Fibroblast of villous mesenchyme (primary cell): ENCODE data around the gene GALNT10. TPM values are rescaled to one million over a fixed set of nuclear protein-coding genes. Genes with fewer than 3 reads are reported as not detected.

Experiments
- DNase-seq: peaks from one replicate; pipeline ENCODE4 v3.0.0-alpha.2; 2010; ENCODE audit warnings: low read depth
- H3K4me3 ChIP-seq: 2 replicates; pipeline ENCODE4 v1.5.1; 2011; ENCODE audit warnings: low read depth, mild to moderate bottlenecking, low read length
- CTCF ChIP-seq: IDR thresholded peaks from 2 replicates; pipeline ENCODE4 v1.5.1; 2012; ENCODE audit warnings: low read depth, mild to moderate bottlenecking, low read length; ENCODE audit not compliant: insufficient read depth
- total RNA-seq: library from RNA; depleted of rRNA; stranded (reverse); fragments of >200 nt; gene quantifications from 2 replicates; pipeline ENCODE4 v1.2.3, GENCODE V29; 2012

The GALNT10 gene
- total RNA-seq, 1 donor: 40.6 TPM

DNA sequence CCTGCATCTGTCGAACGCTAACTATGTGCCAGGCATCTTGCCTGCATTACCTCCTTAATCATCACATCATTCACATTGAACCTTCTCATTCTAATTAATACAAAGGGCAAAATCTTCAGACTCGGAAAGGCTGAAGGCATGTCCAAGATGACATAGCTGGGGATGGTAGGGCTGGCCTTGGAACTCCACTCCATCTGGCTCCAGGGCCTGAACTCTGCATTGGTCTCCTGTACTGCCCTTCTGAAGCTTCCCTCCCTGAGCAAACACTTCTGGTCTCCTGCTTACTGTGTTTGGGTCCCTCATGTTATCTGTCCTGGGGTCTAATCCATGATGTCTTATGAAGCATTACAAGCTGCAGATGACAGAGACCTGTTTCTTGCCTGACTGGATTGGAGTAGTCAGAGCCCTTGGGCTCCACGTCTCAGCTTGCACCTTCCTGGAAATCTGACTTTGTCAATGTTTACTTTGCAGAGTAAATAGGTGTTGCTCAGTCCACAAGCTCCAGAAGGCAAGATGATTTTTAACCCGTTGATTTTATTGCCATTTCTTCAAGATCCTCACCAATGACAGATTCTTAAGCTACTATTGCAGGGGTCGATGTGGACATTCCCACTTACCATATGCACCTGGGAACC lies 106.1 kb downstream of the GALNT10 start:
- no peak overlapping the region for H3K4me3 ChIP-seq
- no peak for DNase-seq
- TF ChIP-seq CTCF: no peak

DNA sequence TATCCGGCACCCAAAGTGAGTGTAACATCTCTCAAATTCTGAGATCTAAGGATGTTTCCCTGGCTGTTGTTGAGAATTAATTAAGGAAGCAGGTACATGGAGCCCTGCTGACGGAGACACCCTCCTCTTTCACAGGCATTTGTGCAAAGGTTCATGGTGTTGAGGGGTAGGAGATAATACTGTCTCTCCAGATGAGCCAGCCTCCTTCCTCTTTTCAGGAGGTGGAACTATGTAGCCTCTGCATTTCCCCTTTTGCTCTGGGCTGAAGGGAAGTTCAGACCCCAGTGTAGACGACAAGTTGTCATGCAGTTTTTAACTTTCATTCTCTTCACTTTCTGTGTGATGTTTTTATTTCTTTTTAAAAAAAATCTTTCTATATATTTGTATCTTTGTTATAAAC lies 107.5 kb downstream of the GALNT10 start:
- H3K4me3 ChIP-seq: no peak overlapping the region
- DNase-seq: no peak
- TF ChIP-seq CTCF: no peak

DNA sequence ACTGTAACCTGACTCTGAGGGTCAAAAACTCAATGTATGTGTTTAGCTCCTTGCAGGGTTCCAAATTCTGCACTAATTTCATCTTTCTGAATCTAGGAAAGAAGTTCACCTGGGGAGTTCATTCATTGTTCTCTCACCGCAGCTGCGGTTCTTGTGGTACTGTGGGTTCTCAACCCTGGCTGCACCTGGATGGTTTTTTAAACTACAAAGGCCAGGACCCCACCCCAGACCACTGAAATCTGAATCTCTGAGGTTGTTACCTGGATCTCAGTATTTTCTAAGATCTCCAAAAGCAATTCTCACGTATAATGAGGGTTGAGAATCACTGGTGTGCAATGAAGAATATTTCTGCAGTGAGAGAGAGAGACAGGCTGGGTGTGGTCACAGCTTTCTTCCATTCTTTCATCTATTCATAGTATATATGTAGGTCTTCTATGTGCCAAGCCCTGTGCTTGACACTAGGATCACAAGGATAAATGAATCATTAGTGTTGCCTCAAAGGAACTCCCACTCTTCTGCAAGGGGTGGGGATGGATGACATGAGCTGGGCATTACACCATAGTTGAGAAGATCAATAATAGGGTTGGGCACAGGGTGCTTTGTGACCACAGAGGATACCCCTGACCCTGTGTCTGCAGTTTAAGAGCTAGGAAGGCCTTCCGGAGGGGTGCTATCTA lies 109.8 kb downstream of the GALNT10 start:
- no peak for TF ChIP-seq CTCF
- H3K4me3 ChIP-seq: no peak overlapping the region
- DNase-seq: no peak

GRCh38 chr5:154301726-154302125 lies 111.2 kb downstream of the GALNT10 start:
- no peak for DNase-seq
- TF ChIP-seq CTCF: no peak
- no peak overlapping the region for H3K4me3 ChIP-seq

- TF ChIP-seq CTCF: no peak
- no peak for DNase-seq
- H3K4me3 ChIP-seq: no peak overlapping the region
Observed at GRCh38 chr5:154302161-154302560, 111.6 kb downstream of the GALNT10 start.

- H3K4me3 ChIP-seq: no peak overlapping the region
- no peak for DNase-seq
- TF ChIP-seq CTCF: no peak
Observed at GRCh38 chr5:154303133-154303532, 112.6 kb downstream of the GALNT10 start.
